Panc1 (cell line): Measurements from ENCODE around the gene ASAH2.

Source experiments
- CTCF ChIP-seq: fragments of 450-650 bp; IDR thresholded peaks from 2 replicates; pipeline ENCODE4 v1.5.1; 2017; ENCODE audit warnings: mild to moderate bottlenecking
- POLR2AphosphoS5 ChIP-seq: IDR thresholded peaks from 2 replicates; pipeline ENCODE4 v1.6.1; 2012; ENCODE audit warnings: mild to moderate bottlenecking, low read depth, low read length, moderate library complexity
- REST ChIP-seq, 2 experiments: IDR thresholded peaks; 2 replicates each; pipeline ENCODE4 v1.6.1; 2011 to 2012; ENCODE audit warnings: low read depth in 2 of 2, control low read depth in 1 of 2, low read length in 1 of 2, mild to moderate bottlenecking in 1 of 2, moderate library complexity in 1 of 2; ENCODE audit not compliant: insufficient read depth in 1 of 2
- SIN3A ChIP-seq: IDR thresholded peaks from 2 replicates; pipeline ENCODE4 v1.6.1; 2012; ENCODE audit warnings: low read depth, mild to moderate bottlenecking, low read length, moderate library complexity, borderline replicate concordance; ENCODE audit not compliant: insufficient read depth

GRCh38 chr10:50234486-50234885 lies 16.8 kb downstream of the ASAH2 start:
- TF ChIP-seq CTCF (no peak), REST (IDR thresholded peaks at IDR 0.05; ENCODE audit: insufficient read depth in 1 of 2, low read depth in 2 of 2, low read length in 1 of 2) (no peak), POLR2AphosphoS5 (no peak), SIN3A (no peak)
